Memory B cell (primary cell): ENCODE measurements around the gene GLS.
"Not testable (repeated sequence)": the region's sequence is repeated elsewhere in the genome, so short reads cannot be mapped to it uniquely, and the experiment has no call there.

ENCODE experiments used
- ATAC-seq: fragments of 150-1000 bp; cut with Tn5 transposase; 2 replicates; pipeline ENCODE4 v1.10.0; 2021; ENCODE audit warnings: low read depth, mild to moderate bottlenecking, moderate library complexity
- DNase-seq, 2 donors: peaks; one replicate each; pipeline ENCODE4 v3.0.0; 2022; ENCODE audit warnings: low spot score in 2 of 2
- H3K27ac Mint-ChIP-seq: one replicate; pipeline ENCODE4 v1.8.0; 2022; ENCODE audit warnings: mild to moderate bottlenecking, moderate library complexity, mixed read lengths
- H3K27me3 Mint-ChIP-seq: one replicate; pipeline ENCODE4 v1.8.0; 2022; ENCODE audit warnings: mixed read lengths
- H3K36me3 Mint-ChIP-seq: one replicate; pipeline ENCODE4 v1.8.0; 2022; ENCODE audit warnings: mild to moderate bottlenecking, mixed read lengths
- H3K4me1 Mint-ChIP-seq: one replicate; pipeline ENCODE4 v1.8.0; 2022; ENCODE audit warnings: mixed read lengths
- H3K4me3 Mint-ChIP-seq: one replicate; pipeline ENCODE4 v1.8.0; 2022; ENCODE audit warnings: mild to moderate bottlenecking, moderate library complexity, mixed read lengths
- H3K9me3 Mint-ChIP-seq: one replicate; pipeline ENCODE4 v1.8.0; 2022; ENCODE audit warnings: mixed read lengths

GLS gene

DNA sequence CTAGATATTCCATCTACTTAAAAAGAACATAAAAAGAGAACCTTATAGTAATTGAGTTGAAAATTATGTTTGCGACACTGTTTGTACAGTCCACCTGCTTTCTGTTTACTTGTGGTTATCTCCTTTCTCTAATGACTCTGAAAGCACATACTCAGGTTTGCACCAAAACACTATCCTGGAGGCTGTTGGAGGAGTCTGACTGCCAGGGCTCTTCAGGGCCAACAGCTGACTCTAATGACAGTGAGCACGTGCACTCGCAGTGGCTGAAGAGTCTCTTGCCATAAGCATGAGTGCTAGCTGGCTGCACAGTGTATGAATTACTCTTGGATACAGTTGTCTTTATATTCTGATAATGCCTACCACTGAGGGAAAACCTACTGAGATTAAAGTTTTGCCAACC lies 16.7 kb upstream of the GLS start:
- H3K4me3 Mint-ChIP-seq = no peak overlapping the region
- no peak overlapping the region for H3K27ac Mint-ChIP-seq
- no peak for ATAC-seq
- peaks cover 50% of the 10 kb centered on the region for H3K36me3 Mint-ChIP-seq
- no peak for DNase-seq
- H3K27me3 Mint-ChIP-seq = no peaks in the 10 kb centered on the region
- H3K9me3 Mint-ChIP-seq = peaks cover 2% of the 10 kb centered on the region
- no peaks in the 10 kb centered on the region for H3K4me1 Mint-ChIP-seq

DNA sequence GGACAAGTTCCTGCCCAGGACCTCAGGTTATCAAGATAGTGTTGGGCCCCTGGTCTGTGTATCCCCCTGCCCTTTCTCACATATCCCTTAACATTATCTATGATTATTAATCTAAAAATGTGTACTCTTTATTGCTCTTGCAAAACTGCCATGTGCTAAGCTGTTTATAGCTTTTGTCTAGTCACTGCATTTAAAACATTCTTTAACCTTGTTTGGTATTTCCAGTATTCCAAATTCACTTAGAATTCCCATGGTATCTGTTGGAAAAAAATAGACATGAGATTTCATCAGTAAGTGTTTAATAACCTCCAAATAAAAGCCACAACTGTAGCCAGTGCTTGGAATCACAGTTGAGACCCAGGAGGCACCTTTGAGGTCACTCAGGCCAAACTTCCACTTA lies 16.2 kb upstream of the GLS start:
- Mint-ChIP-seq H3K4me1 (no peaks in the 10 kb centered on the region), H3K36me3 (peaks cover 50% of the 10 kb centered on the region), H3K4me3 (no peak overlapping the region), H3K27me3 (no peaks in the 10 kb centered on the region), H3K9me3 (peaks cover 2% of the 10 kb centered on the region), H3K27ac (no peak overlapping the region)
- DNase-seq = no peak
- no peak for ATAC-seq

DNA sequence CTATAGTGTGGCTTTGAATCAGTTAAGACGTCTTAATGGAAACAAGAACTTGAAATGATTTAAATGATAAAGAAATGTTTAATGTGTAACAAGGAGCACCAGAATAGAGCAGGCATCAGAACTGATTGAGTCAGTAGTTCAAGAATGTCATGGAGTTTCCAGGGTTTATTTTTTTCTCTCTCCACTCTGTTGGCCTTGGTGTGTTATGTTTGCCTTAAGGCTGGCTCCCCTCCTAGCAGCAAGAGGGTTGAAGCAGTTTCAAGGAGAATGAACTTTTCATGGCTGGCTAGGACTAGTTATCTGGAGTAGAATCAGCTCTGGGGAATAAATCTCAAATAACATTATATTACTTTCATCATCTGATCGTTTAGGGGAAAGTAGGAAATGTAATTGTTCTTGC lies 13.4 kb upstream of the GLS start:
- Mint-ChIP-seq H3K36me3 (peaks cover 37% of the 10 kb centered on the region), H3K27me3 (no peaks in the 10 kb centered on the region), H3K4me1 (no peaks in the 10 kb centered on the region), H3K27ac (no peak overlapping the region), H3K9me3 (peaks cover 2% of the 10 kb centered on the region), H3K4me3 (no peak overlapping the region)
- no peak for DNase-seq
- no peak for ATAC-seq

DNA sequence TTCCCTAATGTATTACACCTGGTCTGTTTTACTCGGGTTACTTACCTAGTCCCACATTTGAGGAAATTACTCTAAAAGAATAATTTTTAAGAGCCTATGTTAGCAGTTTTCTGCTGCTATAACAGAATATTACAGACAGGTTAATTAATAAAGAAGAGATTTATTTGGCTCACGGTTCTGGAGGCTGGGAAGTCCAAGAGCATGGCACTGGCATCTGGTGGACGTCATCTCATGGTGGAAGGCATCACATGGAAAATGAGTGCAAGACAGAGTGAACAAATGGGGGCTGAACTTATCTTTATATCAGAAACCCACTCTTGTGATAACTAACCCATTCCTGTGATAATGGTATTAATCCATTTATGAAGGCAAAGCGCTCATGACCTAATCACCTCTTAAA lies 12.8 kb upstream of the GLS start:
- Mint-ChIP-seq H3K27me3 (no peaks in the 10 kb centered on the region), H3K4me1 (no peaks in the 10 kb centered on the region), H3K27ac (no peak overlapping the region), H3K9me3 (peaks cover 2% of the 10 kb centered on the region), H3K36me3 (peaks cover 32% of the 10 kb centered on the region), H3K4me3 (no peak overlapping the region)
- no peak for DNase-seq
- no peak for ATAC-seq

DNA sequence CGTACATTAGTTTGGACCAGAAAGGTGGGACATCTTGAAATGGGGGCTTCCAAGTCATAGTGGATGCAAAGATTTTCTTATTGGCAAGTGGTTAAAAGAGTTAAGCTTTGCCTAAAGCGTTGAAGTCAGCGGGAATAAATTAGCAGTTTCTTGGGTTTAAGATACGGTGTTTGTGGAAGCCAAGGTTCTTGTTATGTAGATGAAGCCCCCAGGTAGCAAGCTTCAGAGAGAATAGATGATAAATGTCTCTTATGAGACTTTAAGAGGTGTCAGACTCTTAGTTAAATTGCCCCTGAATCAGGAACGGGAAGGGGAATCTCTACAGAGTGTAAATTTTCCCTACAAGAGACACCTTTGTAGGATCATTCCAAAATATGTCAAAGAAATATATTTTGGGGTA lies 10.9 kb upstream of the GLS start:
- Mint-ChIP-seq H3K27ac (no peak overlapping the region), H3K27me3 (no peaks in the 10 kb centered on the region), H3K36me3 (peaks cover 26% of the 10 kb centered on the region), H3K4me3 (no peak overlapping the region), H3K9me3 (peaks cover 2% of the 10 kb centered on the region), H3K4me1 (no peaks in the 10 kb centered on the region)
- no peak for ATAC-seq
- DNase-seq = no peak

DNA sequence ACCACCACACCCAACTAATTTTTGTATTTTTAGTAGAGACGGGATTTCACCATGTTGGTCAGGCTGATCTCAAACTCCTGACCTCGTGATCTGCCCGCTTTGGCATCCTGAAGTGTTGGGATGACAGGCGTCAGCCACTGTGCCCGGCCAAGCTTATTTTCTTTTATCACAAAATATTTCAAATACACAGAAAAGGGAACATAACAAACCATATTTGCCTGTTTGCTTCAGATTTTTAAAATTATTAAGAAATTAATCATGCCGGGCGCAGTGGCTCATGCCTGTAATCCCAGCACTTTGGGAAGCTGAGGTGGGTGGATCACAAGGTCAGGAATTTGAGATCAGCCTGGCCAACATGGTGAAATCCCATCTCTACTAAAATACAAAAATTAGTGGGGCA lies 7.2 kb upstream of the GLS start:
- not testable (repeated sequence) for DNase-seq, H3K36me3 Mint-ChIP-seq, H3K27ac Mint-ChIP-seq, H3K4me3 Mint-ChIP-seq, ATAC-seq, H3K9me3 Mint-ChIP-seq, H3K27me3 Mint-ChIP-seq, H3K4me1 Mint-ChIP-seq

DNA sequence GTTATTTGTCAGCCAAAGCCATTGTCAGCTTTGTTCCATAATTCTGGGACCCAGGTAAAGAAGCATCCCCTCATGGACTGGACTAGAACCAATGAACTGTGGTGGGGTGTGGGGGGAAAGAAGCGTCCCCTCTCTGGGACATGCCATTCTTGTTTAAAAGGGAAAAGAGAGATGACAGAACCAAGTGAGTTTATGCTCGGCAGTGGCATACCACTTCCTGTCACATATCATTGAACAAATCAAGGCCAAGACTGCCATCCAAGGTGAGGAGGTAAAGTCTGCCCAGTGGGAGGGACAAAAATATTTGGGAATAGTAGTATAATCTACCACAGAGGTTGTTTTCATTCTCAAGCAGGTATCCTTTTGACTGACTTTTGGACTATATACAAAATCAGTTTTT lies 4.7 kb upstream of the GLS start:
- Mint-ChIP-seq H3K27me3 (no peaks in the 10 kb centered on the region), H3K36me3 (peaks cover 3% of the 10 kb centered on the region), H3K9me3 (no peaks in the 10 kb centered on the region), H3K4me1 (peaks cover 9% of the 10 kb centered on the region), H3K4me3 (no peak overlapping the region), H3K27ac (peak overlapping the region; percentile 82)
- no peak for ATAC-seq
- no peak for DNase-seq

DNA sequence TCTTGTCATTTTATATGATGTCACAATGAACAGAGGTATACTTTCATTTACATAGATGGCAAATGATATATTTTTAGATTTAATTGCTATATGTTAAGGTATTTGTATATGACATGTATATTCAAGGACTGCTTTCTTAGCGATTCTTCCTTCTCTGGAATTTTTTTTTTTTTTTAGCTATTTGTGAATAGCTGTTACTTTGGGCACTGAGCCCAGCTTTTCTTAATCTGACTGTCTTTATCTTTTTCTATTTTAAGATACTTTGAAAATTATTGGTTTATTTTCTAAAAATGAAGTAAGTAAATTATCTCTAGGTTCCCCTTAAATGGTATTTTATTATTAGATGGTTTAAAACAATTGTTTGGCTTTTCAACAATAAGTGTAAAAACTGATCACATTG lies 4.0 kb upstream of the GLS start:
- Mint-ChIP-seq H3K36me3 (no peaks in the 10 kb centered on the region), H3K4me3 (no peak overlapping the region), H3K4me1 (peaks cover 9% of the 10 kb centered on the region), H3K9me3 (no peaks in the 10 kb centered on the region), H3K27ac (no peak overlapping the region), H3K27me3 (no peaks in the 10 kb centered on the region)
- ATAC-seq = no peak
- DNase-seq = no peak

DNA sequence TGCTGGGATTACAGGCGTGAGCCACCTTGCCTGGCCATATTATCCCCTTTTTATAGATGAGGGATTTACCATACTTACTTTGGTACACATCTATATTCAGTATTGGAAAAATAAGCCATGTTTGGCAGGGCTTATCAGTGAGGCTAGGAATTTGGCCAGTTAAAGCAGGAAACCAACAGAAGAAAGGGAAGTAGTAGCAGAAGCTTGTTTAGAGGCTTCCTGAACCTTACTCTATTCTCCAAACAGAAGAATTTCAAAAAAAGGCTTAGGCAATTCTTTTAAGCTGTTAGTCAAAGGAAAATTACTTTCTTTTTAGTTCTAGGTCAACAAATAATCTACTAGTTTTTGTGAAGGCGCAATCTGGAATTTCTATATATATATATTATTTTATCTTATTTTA lies 3.2 kb upstream of the GLS start:
- H3K4me3 Mint-ChIP-seq = no peak overlapping the region
- H3K36me3 Mint-ChIP-seq = peaks cover 2% of the 10 kb centered on the region
- DNase-seq = no peak
- no peaks in the 10 kb centered on the region for H3K9me3 Mint-ChIP-seq
- no peaks in the 10 kb centered on the region for H3K27me3 Mint-ChIP-seq
- ATAC-seq = no peak
- no peak overlapping the region for H3K27ac Mint-ChIP-seq
- peaks cover 15% of the 10 kb centered on the region for H3K4me1 Mint-ChIP-seq

DNA sequence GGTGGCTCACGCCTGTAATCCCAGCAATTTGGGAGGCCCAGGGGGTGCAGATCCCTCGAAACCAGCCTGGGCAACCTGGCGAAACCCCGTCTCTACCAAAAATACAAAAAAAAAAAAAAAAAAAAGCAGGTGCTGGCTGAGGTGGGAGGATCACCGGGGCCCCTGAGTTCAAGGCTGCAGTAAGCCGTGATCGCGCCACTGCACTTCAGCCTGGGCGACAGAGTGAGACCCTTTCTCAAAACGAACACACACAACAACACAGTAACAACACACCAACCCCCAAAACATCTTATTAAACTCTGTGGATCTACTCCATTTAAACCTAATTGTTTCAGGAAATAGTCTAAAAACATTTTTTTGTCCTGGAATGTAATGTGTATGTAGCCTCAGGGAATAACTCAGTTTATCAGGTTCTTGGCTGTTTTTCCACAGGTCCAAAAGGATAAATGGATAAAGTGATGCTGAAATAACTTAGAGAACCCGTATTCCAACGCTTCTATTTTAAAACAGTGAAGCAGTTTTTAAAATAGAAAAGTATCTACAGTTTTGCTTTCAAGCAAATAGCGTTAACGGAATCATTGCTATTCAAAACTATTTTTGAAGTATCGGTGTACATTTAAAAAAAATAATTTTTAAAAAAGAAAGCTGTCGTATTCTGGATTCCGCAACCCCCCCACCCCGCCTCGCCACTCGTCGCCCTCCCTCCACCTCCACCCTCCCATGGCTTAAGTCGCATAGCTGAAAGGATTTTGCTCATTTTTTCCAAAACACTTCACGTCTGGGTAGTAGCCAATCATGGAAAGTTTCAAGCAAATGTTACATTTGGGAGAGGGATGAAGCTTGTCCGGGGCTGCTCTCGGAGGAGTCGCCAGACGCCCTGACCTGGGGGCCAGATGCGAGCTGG lies 895 bp upstream of the GLS start:
- no peak for DNase-seq
- Mint-ChIP-seq H3K27ac (peak overlapping the region; percentile 98), H3K36me3 (peaks cover 5% of the 10 kb centered on the region), H3K27me3 (no peaks in the 10 kb centered on the region), H3K4me1 (peaks cover 27% of the 10 kb centered on the region), H3K4me3 (peak overlapping the region; percentile 92), H3K9me3 (no peaks in the 10 kb centered on the region)
- no peak for ATAC-seq

DNA sequence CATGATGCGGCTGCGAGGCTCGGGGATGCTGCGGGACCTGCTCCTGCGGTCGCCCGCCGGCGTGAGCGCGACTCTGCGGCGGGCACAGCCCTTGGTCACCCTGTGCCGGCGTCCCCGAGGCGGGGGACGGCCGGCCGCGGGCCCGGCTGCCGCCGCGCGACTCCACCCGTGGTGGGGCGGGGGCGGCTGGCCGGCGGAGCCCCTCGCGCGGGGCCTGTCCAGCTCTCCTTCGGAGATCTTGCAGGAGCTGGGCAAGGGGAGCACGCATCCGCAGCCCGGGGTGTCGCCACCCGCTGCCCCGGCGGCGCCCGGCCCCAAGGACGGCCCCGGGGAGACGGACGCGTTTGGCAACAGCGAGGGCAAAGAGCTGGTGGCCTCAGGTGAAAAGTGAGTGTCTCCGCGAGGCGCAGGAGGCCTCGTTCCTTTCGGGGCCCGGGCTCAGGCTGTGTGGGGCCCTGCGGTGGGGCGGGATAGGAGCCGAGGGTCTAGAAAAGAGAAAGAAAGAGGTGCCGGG lies 520 bp downstream of the GLS start:
- DNase-seq = peak in 1 of 2 donors; percentile 48
- no peaks in the 10 kb centered on the region for H3K27me3 Mint-ChIP-seq
- peaks cover 24% of the 10 kb centered on the region for H3K4me1 Mint-ChIP-seq
- peak overlapping the region; percentile 98 for H3K27ac Mint-ChIP-seq
- peaks cover 8% of the 10 kb centered on the region for H3K36me3 Mint-ChIP-seq
- H3K4me3 Mint-ChIP-seq = peak overlapping the region; percentile 100
- no peak for ATAC-seq
- H3K9me3 Mint-ChIP-seq = no peaks in the 10 kb centered on the region

DNA sequence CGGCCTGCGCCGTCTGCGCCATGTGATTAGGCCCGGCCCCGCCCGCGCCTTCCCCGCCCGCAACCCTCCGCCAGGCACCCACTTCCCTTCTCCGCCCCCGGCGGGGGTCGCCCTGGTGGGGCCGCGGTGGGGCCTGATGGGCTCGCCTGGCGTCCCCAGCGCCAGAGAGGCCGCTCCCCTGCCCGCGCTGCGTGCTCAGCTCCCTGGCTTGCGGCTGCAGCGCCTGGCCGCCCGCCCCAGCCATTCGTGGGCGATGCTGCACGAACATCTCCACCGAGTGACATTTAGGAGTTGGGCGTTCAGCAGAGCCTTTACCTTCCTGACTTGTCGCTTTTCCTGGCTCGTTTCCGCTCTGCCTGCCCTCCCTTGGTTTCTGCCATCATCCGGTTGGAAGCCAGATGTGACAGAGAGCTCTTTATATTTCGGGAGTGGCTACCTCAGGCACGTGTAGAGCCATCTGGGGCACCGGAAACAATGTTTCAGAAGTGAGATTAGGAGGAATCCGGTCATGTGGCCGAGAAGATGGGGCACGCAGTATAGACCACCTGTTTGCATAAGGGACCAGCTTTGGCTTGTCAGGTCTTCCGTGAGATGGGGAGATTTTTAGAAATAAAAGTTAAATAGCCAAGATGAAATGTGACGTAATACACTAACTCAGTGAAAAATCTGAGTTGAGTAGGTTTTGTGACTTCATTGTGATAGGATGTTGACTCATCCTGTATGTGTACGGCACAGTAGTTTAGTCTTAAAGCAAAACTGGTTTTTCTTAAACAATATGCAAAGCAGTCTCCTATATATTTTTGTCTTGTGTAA lies 1.2 kb downstream of the GLS start:
- H3K36me3 Mint-ChIP-seq = peaks cover 8% of the 10 kb centered on the region
- H3K4me3 Mint-ChIP-seq = peak overlapping the region; percentile 100
- H3K4me1 Mint-ChIP-seq = peaks cover 24% of the 10 kb centered on the region
- ATAC-seq (peak; percentile 59), DNase-seq (peak; percentile 62 to 69)
- no peaks in the 10 kb centered on the region for H3K27me3 Mint-ChIP-seq
- H3K27ac Mint-ChIP-seq = peak overlapping the region; percentile 98
- H3K9me3 Mint-ChIP-seq = no peaks in the 10 kb centered on the region

DNA sequence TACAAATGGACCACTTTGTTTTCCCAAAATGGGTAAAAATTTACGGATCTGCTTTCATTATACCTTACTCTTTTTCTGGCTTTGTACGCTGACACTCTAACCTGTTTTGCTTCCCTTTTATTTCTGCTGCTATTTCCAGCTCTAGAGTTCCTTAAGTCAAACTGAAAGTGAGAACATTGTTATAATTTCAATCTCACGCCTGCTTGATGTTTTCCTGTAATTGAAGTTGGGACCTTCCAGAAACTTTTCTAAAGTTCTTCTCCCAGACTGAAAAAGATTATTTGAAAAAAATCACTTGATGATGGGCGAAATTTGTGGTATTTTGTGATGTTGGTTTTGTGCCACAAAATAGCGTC lies 1.8 kb downstream of the GLS start:
- peak; percentile 12 for ATAC-seq
- no peaks in the 10 kb centered on the region for H3K9me3 Mint-ChIP-seq
- peaks cover 24% of the 10 kb centered on the region for H3K4me1 Mint-ChIP-seq
- no peak for DNase-seq
- H3K4me3 Mint-ChIP-seq = peak overlapping the region; percentile 100
- H3K36me3 Mint-ChIP-seq = peaks cover 8% of the 10 kb centered on the region
- H3K27me3 Mint-ChIP-seq = no peaks in the 10 kb centered on the region
- peak overlapping the region; percentile 98 for H3K27ac Mint-ChIP-seq

DNA sequence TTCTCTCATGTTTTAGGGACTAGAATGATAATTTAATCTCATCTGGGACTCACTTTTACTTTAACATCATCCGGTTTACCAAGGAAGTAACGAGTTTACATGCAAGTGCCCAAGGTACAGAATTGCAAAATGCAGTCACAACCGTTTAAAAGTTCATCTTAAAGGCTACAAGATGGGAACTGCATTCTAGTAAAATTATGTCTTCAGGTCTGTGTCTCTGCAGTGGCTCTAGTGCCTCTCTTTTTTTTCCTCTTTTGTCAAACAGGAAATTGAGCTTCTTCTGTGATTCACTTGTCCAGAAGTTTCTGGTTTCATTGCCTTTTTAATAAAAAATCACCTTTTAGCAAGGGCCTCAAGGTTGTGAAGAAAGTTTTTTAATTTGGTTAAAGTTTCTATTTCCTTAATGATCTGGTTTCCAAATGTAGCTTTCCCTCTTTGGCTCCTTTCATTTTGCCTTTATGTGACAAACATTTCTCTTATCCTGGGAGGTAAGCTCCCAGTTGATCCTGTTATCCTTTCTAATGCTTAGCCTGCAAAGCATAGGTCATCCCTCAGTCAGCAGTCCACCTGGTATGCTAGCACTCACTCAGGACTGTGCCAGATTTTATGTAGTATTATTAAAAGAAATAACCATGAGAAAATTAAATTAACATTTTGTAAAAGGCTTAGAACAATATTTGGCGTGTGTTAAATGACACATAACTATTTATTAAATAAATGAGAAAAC lies 2.4 kb downstream of the GLS start:
- Mint-ChIP-seq H3K27ac (peak overlapping the region; percentile 98), H3K27me3 (no peaks in the 10 kb centered on the region), H3K9me3 (no peaks in the 10 kb centered on the region), H3K4me1 (peaks cover 28% of the 10 kb centered on the region), H3K4me3 (peak overlapping the region; percentile 100), H3K36me3 (peaks cover 8% of the 10 kb centered on the region)
- ATAC-seq (no peak), DNase-seq (no peak)
